H9 (cell line): ENCODE data around the gene MOB3A. TPM values are rescaled to one million over a fixed set of nuclear protein-coding genes. Genes with fewer than 3 reads are reported as not detected.

Source experiments
- DNase-seq: peaks from one replicate; pipeline ENCODE4 v3.0.0-alpha.2; 2017
- H2AFZ ChIP-seq: one replicate; pipeline ENCODE4 v1.6.1; 2013; ENCODE audit warnings: mild to moderate bottlenecking, low read length, control low read depth, moderate library complexity
- H2AK5ac ChIP-seq: 2 replicates; pipeline ENCODE4 v1.6.1; 2013; ENCODE audit warnings: low read length, control low read depth, mixed read lengths; ENCODE audit not compliant: insufficient read length
- H2BK120ac ChIP-seq: one replicate; pipeline ENCODE4 v1.6.1; 2013; ENCODE audit warnings: low read depth, mild to moderate bottlenecking, low read length, control low read depth, inconsistent platforms; ENCODE audit not compliant: poor library complexity, severe bottlenecking
- H2BK12ac ChIP-seq: 2 replicates; pipeline ENCODE4 v1.6.1; 2013; ENCODE audit warnings: low read length, control low read depth, mixed read lengths, low read depth; ENCODE audit not compliant: insufficient read length
- H2BK15ac ChIP-seq: 2 replicates; pipeline ENCODE4 v1.6.1; 2013; ENCODE audit warnings: low read depth, low read length, control low read depth
- H2BK20ac ChIP-seq: one replicate; pipeline ENCODE4 v1.6.1; 2013; ENCODE audit warnings: low read depth, mild to moderate bottlenecking, low read length, control low read depth, inconsistent platforms; ENCODE audit not compliant: poor library complexity, severe bottlenecking
- H2BK5ac ChIP-seq: 2 replicates; pipeline ENCODE4 v1.6.1; 2013; ENCODE audit warnings: low read length, control low read depth, mixed read lengths; ENCODE audit not compliant: insufficient read length
- H3K14ac ChIP-seq: 2 replicates; pipeline ENCODE4 v1.6.1; 2013; ENCODE audit warnings: low read length, control low read depth; ENCODE audit not compliant: insufficient read depth
- H3K18ac ChIP-seq: 2 replicates; pipeline ENCODE4 v1.6.1; 2013; ENCODE audit warnings: low read depth, mild to moderate bottlenecking, mixed read lengths, low read length, control low read depth; ENCODE audit not compliant: insufficient read length
- H3K23ac ChIP-seq: 2 replicates; pipeline ENCODE4 v1.6.1; 2013; ENCODE audit warnings: low read length, control low read depth, mixed read lengths, low read depth; ENCODE audit not compliant: insufficient read length
- H3K23me2 ChIP-seq: 2 replicates; pipeline ENCODE4 v1.6.1; 2013; ENCODE audit warnings: low read depth, mild to moderate bottlenecking, mixed read lengths, low read length, control low read depth; ENCODE audit not compliant: insufficient read length, poor library complexity, severe bottlenecking
- H3K27ac ChIP-seq: 2 replicates; pipeline ENCODE4 v1.5.1; 2013; ENCODE audit warnings: low read length, control low read depth, mixed read lengths, low read depth; ENCODE audit not compliant: insufficient read length
- H3K27me3 ChIP-seq: 2 replicates; pipeline ENCODE4 v1.6.1; 2013; ENCODE audit warnings: low read length, control low read depth, inconsistent platforms; ENCODE audit not compliant: insufficient read depth
- H3K4ac ChIP-seq: 2 replicates; pipeline ENCODE4 v1.6.1; 2013; ENCODE audit warnings: low read depth, mild to moderate bottlenecking, control low read depth, inconsistent platforms, low read length, moderate library complexity
- H3K4me1 ChIP-seq: 2 replicates; pipeline ENCODE4 v1.6.1; 2013; ENCODE audit warnings: low read length, control low read depth, inconsistent platforms; ENCODE audit not compliant: insufficient read depth
- H3K4me2 ChIP-seq: 2 replicates; pipeline ENCODE4 v1.6.1; 2013; ENCODE audit warnings: low read length, control low read depth, mixed read lengths; ENCODE audit not compliant: insufficient read length, insufficient read depth
- H3K56ac ChIP-seq: 2 replicates; pipeline ENCODE4 v1.6.1; 2013; ENCODE audit warnings: low read depth, mild to moderate bottlenecking, mixed read lengths, low read length, control low read depth; ENCODE audit not compliant: insufficient read length
- H3K79me1 ChIP-seq: 2 replicates; pipeline ENCODE4 v1.6.1; 2013; ENCODE audit warnings: low read depth, mild to moderate bottlenecking, moderate library complexity, low read length, control low read depth, inconsistent platforms; ENCODE audit not compliant: insufficient read depth, poor library complexity, severe bottlenecking
- H3K79me2 ChIP-seq: 2 replicates; pipeline ENCODE4 v1.6.1; 2013; ENCODE audit warnings: low read length, control low read depth, inconsistent platforms; ENCODE audit not compliant: insufficient read depth
- H3K9ac ChIP-seq: 2 replicates; pipeline ENCODE4 v1.6.1; 2013; ENCODE audit warnings: low read length, control low read depth, mixed read lengths; ENCODE audit not compliant: insufficient read length; ENCODE audit errors: extremely low read depth
- H3K9me3 ChIP-seq: one replicate; pipeline ENCODE4 v1.6.1; 2013; ENCODE audit warnings: low read depth, low read length, inconsistent platforms; ENCODE audit not compliant: control insufficient read depth
- H3T11ph ChIP-seq: one replicate; pipeline ENCODE4 v1.6.1; 2013; ENCODE audit warnings: mild to moderate bottlenecking, low read length, control low read depth, inconsistent platforms
- H4K20me1 ChIP-seq: one replicate; pipeline ENCODE4 v1.6.1; 2013; ENCODE audit not compliant: control insufficient read depth, insufficient read length, insufficient read depth
- H4K5ac ChIP-seq: 2 replicates; pipeline ENCODE4 v1.6.1; 2013; ENCODE audit warnings: low read depth, mild to moderate bottlenecking, mixed read lengths, low read length, control low read depth; ENCODE audit not compliant: insufficient read length
- H4K8ac ChIP-seq: replicated peaks from 2 replicates; pipeline ENCODE4 v1.6.1; 2013; ENCODE audit warnings: low read length, control low read depth, mixed read lengths, low read depth; ENCODE audit not compliant: insufficient read length
- H4K91ac ChIP-seq: 2 replicates; pipeline ENCODE4 v1.6.1; 2013; ENCODE audit warnings: low read depth, mild to moderate bottlenecking, moderate library complexity, mixed read lengths, low read length, control low read depth; ENCODE audit not compliant: insufficient read length
- H3K27ac Mint-ChIP-seq, 3 experiments: 2 replicates in 2 of 3; 3 replicates in 1 of 3; pipeline ENCODE4 v1.8.0; 2020 to 2021; ENCODE audit warnings: mixed read lengths in 3 of 3, mild to moderate bottlenecking in 1 of 3, moderate library complexity in 1 of 3
- H3K27me3 Mint-ChIP-seq: 2 replicates; pipeline ENCODE4 v1.8.0; 2021; ENCODE audit warnings: low read depth, mild to moderate bottlenecking, moderate library complexity, mixed read lengths
- H3K36me3 Mint-ChIP-seq, 3 experiments: 2 replicates in 2 of 3; 3 replicates in 1 of 3; pipeline ENCODE4 v1.8.0; 2020 to 2021; ENCODE audit warnings: low read depth in 3 of 3, mixed read lengths in 3 of 3; ENCODE audit not compliant: insufficient read depth in 1 of 3
- H3K4me1 Mint-ChIP-seq, 2 experiments: 2 replicates each; pipeline ENCODE4 v1.8.0; 2020; ENCODE audit warnings: mixed read lengths in 2 of 2
- H3K4me3 Mint-ChIP-seq, 2 experiments: 2 replicates in 1 of 2; 3 replicates in 1 of 2; pipeline ENCODE4 v1.8.0; 2020 to 2021; ENCODE audit warnings: mild to moderate bottlenecking in 2 of 2, mixed read lengths in 2 of 2, moderate library complexity in 1 of 2
- H3K9me3 Mint-ChIP-seq, 2 experiments: 2 replicates in 1 of 2; 3 replicates in 1 of 2; pipeline ENCODE4 v1.8.0; 2020; ENCODE audit warnings: mild to moderate bottlenecking in 2 of 2, mixed read lengths in 2 of 2, moderate library complexity in 1 of 2
- whole genome bisulfite sequencing: extraction: QIAGEN DNeasy Blood & Tissue Kit; methylation state at CpG from one replicate; pipeline ENCODE4 v1.1.7; 2013; ENCODE audit warnings: missing lambda C conversion rate, low lambda C conversion rate, mixed read lengths; ENCODE audit not compliant: insufficient read length; ENCODE audit errors: extremely low coverage; 5-methylcytosine and 5-hydroxymethylcytosine counted together
- total RNA-seq: library from RNA; stranded (reverse); gene quantifications from 2 replicates; pipeline ENCODE4 v1.2.1, GENCODE V29; 2021
- TF ChIP-seq, protein P1 (sequence below): fragments of 200-600 bp; sonication (generic); conservative IDR thresholded peaks from 3 replicates; pipeline ENCODE4 v1.8.0; 2021; ENCODE audit warnings: antibody characterized with exemption, mild to moderate bottlenecking

Gene MOB3A
- total RNA-seq, 1 experiment from 2014 or later, result 11.5 TPM

- Histone ChIP-seq H3T11ph (no peak overlapping the region), H3K27ac (no peak overlapping the region), H2BK20ac (no peak overlapping the region), H3K14ac (no peak overlapping the region), H2BK5ac (no peak overlapping the region), H3K4me2 (no peak overlapping the region), H3K23me2 (no peaks in the 10 kb centered on the region), H2BK15ac (no peak overlapping the region), H3K18ac (no peak overlapping the region), H2BK120ac (no peak overlapping the region), H3K4me1 (no peaks in the 10 kb centered on the region), H3K9me3 (no peaks in the 10 kb centered on the region), H3K9ac (no peak overlapping the region), H2AFZ (no peak overlapping the region), H2BK12ac (no peak overlapping the region), H3K79me1 (no peaks in the 10 kb centered on the region), H3K56ac (no peak overlapping the region), H3K4ac (no peak overlapping the region), H4K5ac (no peak overlapping the region), H3K23ac (no peak overlapping the region), H4K91ac (no peak overlapping the region), H3K27me3 (no peaks in the 10 kb centered on the region), H2AK5ac (no peak overlapping the region), H4K8ac (no peak overlapping the region), H4K20me1 (no peaks in the 10 kb centered on the region), H3K79me2 (no peaks in the 10 kb centered on the region)
- no peak overlapping the region for H3K27ac Mint-ChIP-seq
- H3K36me3 Mint-ChIP-seq, result peaks cover 5 to 28% (median 23%) of the 10 kb centered on the region in 3 experiments; a peak in 6 of 7 replicates
- H3K27me3 Mint-ChIP-seq, result no peaks in the 10 kb centered on the region; the same call in 1 of the 2 replicates
- no peak overlapping the region; a peak in 1 of 5 replicates for H3K4me3 Mint-ChIP-seq
- H3K4me1 Mint-ChIP-seq, result peaks cover 7 to 8% of the 10 kb centered on the region in 2 experiments; a peak in 3 of 4 replicates
- WGBS, result no CpG with 5 or more reads among the region's 23 CpGs
- no peak for DNase-seq
- TF ChIP-seq, protein P1, sequence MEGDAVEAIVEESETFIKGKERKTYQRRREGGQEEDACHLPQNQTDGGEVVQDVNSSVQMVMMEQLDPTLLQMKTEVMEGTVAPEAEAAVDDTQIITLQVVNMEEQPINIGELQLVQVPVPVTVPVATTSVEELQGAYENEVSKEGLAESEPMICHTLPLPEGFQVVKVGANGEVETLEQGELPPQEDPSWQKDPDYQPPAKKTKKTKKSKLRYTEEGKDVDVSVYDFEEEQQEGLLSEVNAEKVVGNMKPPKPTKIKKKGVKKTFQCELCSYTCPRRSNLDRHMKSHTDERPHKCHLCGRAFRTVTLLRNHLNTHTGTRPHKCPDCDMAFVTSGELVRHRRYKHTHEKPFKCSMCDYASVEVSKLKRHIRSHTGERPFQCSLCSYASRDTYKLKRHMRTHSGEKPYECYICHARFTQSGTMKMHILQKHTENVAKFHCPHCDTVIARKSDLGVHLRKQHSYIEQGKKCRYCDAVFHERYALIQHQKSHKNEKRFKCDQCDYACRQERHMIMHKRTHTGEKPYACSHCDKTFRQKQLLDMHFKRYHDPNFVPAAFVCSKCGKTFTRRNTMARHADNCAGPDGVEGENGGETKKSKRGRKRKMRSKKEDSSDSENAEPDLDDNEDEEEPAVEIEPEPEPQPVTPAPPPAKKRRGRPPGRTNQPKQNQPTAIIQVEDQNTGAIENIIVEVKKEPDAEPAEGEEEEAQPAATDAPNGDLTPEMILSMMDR, result no peak
- no peaks in the 10 kb centered on the region for H3K9me3 Mint-ChIP-seq
Measured at GRCh38 chr19:2097886-2098327, 1.8 kb upstream of the MOB3A start.
